ENCODE data around the gene GRM3. TPM values are rescaled to one million over a fixed set of nuclear protein-coding genes. Genes with fewer than 3 reads are reported as not detected.

GRM3 gene
- polyA plus RNA-seq, 1 of the 3 experiments (the other 2 are of a cell fraction): not detected

GRCh38 chr7:86913709-86914108 is 270.0 kb downstream of the GRM3 start:
- H3K9me2 ChIP-seq: no peaks in the 10 kb centered on the region
- no peak overlapping the region for H2AFZ ChIP-seq (ENCODE audit: low read depth)
- H4K20me1 ChIP-seq (ENCODE audit: insufficient read depth): peaks cover 4% of the 10 kb centered on the region; the same call in 1 of the 2 replicates
- peak; percentile 20 for DNase-seq
- no peak overlapping the region for H3K9ac ChIP-seq
- no peaks in the 10 kb centered on the region for H3K9me3 ChIP-seq
- H3K79me2 ChIP-seq (ENCODE audit: insufficient read depth): no peaks in the 10 kb centered on the region
- peaks cover 30% of the 10 kb centered on the region for H3F3A ChIP-seq (replicated peaks; ENCODE audit: insufficient read depth)
- 22% methylated on average over 4 of the region's 4 CpGs for WGBS (ENCODE audit: low lambda C conversion rate)
- H3K4me1 ChIP-seq (ENCODE audit: control insufficient read depth in 1 of 2, insufficient read depth in 2 of 2, low read depth in 1 of 2, low read length in 1 of 2): peaks cover 11 to 17% of the 10 kb centered on the region in 2 experiments; a peak in 2 of 4 replicates
- peak overlapping the region; percentile 85 to 89 for H3K27ac ChIP-seq (ENCODE audit: low read depth in 2 of 2, low read length in 1 of 2)
- H3K27me3 ChIP-seq (ENCODE audit: insufficient read depth): no peaks in the 10 kb centered on the region
- H3K36me3 ChIP-seq (replicated peaks in 1 of 2; ENCODE audit: control insufficient read depth in 1 of 2, insufficient read depth in 2 of 2, low read length in 1 of 2): peaks cover 37 to 70% of the 10 kb centered on the region in 2 experiments
- CTCF ChIA-PET: interaction anchor here (0.7 to 5.6 kb wide), 10 partner anchors 8 to 267 kb away, joined by 3 to 45 read pairs (median 4); no protein-coding TSS in a partner anchor
- H3K4me3 ChIP-seq (ENCODE audit: low read depth in 2 of 2, low read length in 1 of 2): peak overlapping the region in 1 of 2 experiments; percentile 3; a peak in 1 of 4 replicates
- H3K4me2 ChIP-seq: peak overlapping the region; percentile 43; the same call in 1 of the 2 replicates
- POLR2A ChIA-PET: no interaction called here
- TF ChIP-seq POLR2AphosphoS5 (IDR thresholded peaks at IDR 0.05; ENCODE audit: low read depth, low read length): peak; percentile 82; the same call in 1 of the 2 replicates
- no peak for TF ChIP-seq IRF3 (IDR thresholded peaks at IDR 0.05; ENCODE audit: low read depth, low read length)
- TF ChIP-seq JUND (IDR thresholded peaks at IDR 0.05): peak; percentile 82
- TF ChIP-seq RAD21 (IDR thresholded peaks at IDR 0.05; ENCODE audit: low read length): no peak
- no peak for TF ChIP-seq MXI1 (IDR thresholded peaks at IDR 0.05; ENCODE audit: low read depth, low read length)
- no peak for TF ChIP-seq SMC3 (IDR thresholded peaks at IDR 0.05; ENCODE audit: low read depth, low read length)
- no peak for TF ChIP-seq NRF1 (IDR thresholded peaks at IDR 0.05; ENCODE audit: low read depth, low read length)
- no peak for TF ChIP-seq ELF1 (IDR thresholded peaks at IDR 0.05)
- no peak for TF ChIP-seq REST (IDR thresholded peaks at IDR 0.05; ENCODE audit: low read depth, low read length)
- TF ChIP-seq, protein P1, sequence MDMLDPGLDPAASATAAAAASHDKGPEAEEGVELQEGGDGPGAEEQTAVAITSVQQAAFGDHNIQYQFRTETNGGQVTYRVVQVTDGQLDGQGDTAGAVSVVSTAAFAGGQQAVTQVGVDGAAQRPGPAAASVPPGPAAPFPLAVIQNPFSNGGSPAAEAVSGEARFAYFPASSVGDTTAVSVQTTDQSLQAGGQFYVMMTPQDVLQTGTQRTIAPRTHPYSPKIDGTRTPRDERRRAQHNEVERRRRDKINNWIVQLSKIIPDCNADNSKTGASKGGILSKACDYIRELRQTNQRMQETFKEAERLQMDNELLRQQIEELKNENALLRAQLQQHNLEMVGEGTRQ (IDR thresholded peaks at IDR 0.05; ENCODE audit: borderline replicate concordance, low read depth, low read length): no peak
- peak; percentile 92 for TF ChIP-seq FOSL2 (IDR thresholded peaks at IDR 0.05; ENCODE audit: borderline replicate concordance, low read depth)
- no peak for TF ChIP-seq CHD2 (IDR thresholded peaks at IDR 0.05; ENCODE audit: low read length, partially characterized antibody)
- TF ChIP-seq RXRA (IDR thresholded peaks at IDR 0.05; ENCODE audit: borderline replicate concordance, low read depth): 0 out of 2 replicates have a peak, but pooled peaks have one; percentile 10
- TF ChIP-seq ZBTB33 (IDR thresholded peaks at IDR 0.05; ENCODE audit: borderline replicate concordance, low read depth): no peak
- peak; percentile 5 to 88; a peak in 2 of 4 replicates for TF ChIP-seq EP300 (IDR thresholded peaks at IDR 0.05; ENCODE audit: borderline replicate concordance in 1 of 2, low read depth in 1 of 2, low read length in 1 of 2)
- no peak for TF ChIP-seq FOXJ3 (CRISPR knock-in tag; IDR thresholded peaks at IDR 0.05)
- peak; percentile 22; the same call in 1 of the 2 replicates for TF ChIP-seq GATA2 (CRISPR knock-in tag; IDR thresholded peaks at IDR 0.05)
- peak; percentile 40; the same call in 1 of the 2 replicates for TF ChIP-seq MAX (IDR thresholded peaks at IDR 0.05; ENCODE audit: low read depth)
- TF ChIP-seq TEAD4 (IDR thresholded peaks at IDR 0.05; ENCODE audit: borderline replicate concordance, insufficient read depth): no peak
- TF ChIP-seq RCOR1 (IDR thresholded peaks at IDR 0.05; ENCODE audit: low read length): peak; percentile 58; the same call in 1 of the 2 replicates
- TF ChIP-seq GABPA (IDR thresholded peaks at IDR 0.05; ENCODE audit: low read depth): no peak
- no peak for TF ChIP-seq RFX5 (IDR thresholded peaks at IDR 0.05; ENCODE audit: low read length)
- TF ChIP-seq, protein P2, sequence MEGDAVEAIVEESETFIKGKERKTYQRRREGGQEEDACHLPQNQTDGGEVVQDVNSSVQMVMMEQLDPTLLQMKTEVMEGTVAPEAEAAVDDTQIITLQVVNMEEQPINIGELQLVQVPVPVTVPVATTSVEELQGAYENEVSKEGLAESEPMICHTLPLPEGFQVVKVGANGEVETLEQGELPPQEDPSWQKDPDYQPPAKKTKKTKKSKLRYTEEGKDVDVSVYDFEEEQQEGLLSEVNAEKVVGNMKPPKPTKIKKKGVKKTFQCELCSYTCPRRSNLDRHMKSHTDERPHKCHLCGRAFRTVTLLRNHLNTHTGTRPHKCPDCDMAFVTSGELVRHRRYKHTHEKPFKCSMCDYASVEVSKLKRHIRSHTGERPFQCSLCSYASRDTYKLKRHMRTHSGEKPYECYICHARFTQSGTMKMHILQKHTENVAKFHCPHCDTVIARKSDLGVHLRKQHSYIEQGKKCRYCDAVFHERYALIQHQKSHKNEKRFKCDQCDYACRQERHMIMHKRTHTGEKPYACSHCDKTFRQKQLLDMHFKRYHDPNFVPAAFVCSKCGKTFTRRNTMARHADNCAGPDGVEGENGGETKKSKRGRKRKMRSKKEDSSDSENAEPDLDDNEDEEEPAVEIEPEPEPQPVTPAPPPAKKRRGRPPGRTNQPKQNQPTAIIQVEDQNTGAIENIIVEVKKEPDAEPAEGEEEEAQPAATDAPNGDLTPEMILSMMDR (IDR thresholded peaks at IDR 0.05): no peak
- peak; percentile 100 for TF ChIP-seq TCF12 (IDR thresholded peaks at IDR 0.05)
- TF ChIP-seq TAF1 (IDR thresholded peaks at IDR 0.05; ENCODE audit: borderline replicate concordance, low read depth, low read length): no peak

Data from SK-N-SH (cell line).